ENCODE results near the gene OTP. TPM values are rescaled to one million over a fixed set of nuclear protein-coding genes. Genes with fewer than 3 reads are reported as not detected.

OTP gene
- total RNA-seq, 4 donors from 2014 or later: not detected

DNA sequence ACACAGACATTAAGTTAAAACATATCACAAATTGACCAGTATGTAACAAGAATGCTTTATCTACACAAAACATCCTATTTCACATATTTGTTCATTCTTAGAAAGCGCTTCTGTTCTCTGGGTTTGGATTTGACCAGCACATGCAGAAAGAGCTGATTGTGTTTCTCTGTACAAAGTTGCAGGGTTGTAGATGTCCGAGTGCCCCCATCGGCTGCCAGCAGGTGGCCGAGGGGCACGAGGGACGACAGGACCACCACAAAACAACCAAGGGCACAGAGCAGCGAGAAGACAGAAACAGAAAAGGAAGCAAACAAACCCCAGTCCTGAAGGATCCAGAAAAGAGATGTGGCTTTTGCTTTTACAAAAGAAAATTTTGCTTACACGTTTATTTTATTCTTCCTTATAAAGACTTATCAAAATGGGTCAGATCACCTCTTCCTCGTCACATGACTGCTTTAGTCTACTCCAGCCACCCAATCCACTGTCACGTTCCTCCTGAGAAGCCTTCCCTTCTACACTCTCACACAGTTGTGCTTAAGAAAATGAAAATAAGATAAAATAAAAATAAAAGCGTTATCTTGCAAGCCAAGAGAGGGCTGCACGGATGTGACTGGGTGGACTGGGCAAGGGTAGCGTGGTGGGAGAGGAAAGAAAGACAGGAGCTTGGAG is 9.5 kb downstream of the OTP start:
- Histone ChIP-seq H3K9me3 (no peaks in the 10 kb centered on the region), H3K4me1 (peaks cover 31% of the 10 kb centered on the region), H3K27me3 (peaks cover 100% of the 10 kb centered on the region), H3K27ac (no peak overlapping the region), H3K36me3 (no peaks in the 10 kb centered on the region), H3K4me3 (peak overlapping the region; percentile 58)
- TF ChIP-seq POLR2AphosphoS5 (IDR thresholded peaks at IDR 0.05): no peak
- TF ChIP-seq EP300 (IDR thresholded peaks at IDR 0.05): no peak
- TF ChIP-seq CTCF (IDR thresholded peaks at IDR 0.05): no peak
- TF ChIP-seq POLR2A (IDR thresholded peaks at IDR 0.05): no peak
- no peak for DNase-seq (ENCODE audit: low spot score in 2 of 2)
- WGBS: 14% methylated on average over 13 of the region's 13 CpGs

GRCh38 chr5:77627869-77628674 is 10.4 kb downstream of the OTP start:
- H3K27ac ChIP-seq: no peak overlapping the region
- H3K27me3 ChIP-seq: peaks cover 99% of the 10 kb centered on the region
- H3K9me3 ChIP-seq: no peaks in the 10 kb centered on the region
- H3K4me1 ChIP-seq: peaks cover 31% of the 10 kb centered on the region
- TF ChIP-seq EP300 (IDR thresholded peaks at IDR 0.05) (no peak), CTCF (IDR thresholded peaks at IDR 0.05) (no peak), POLR2A (IDR thresholded peaks at IDR 0.05) (no peak), POLR2AphosphoS5 (IDR thresholded peaks at IDR 0.05) (no peak)
- 26% methylated on average over 23 of the region's 69 CpGs for WGBS
- no peak overlapping the region for H3K4me3 ChIP-seq
- no peaks in the 10 kb centered on the region for H3K36me3 ChIP-seq
- no peak for DNase-seq (ENCODE audit: low spot score in 2 of 2)

GRCh38 chr5:77623203-77623740 is 15.2 kb downstream of the OTP start:
- no peak overlapping the region for H3K4me3 ChIP-seq
- H3K27me3 ChIP-seq: peaks cover 90% of the 10 kb centered on the region
- H3K36me3 ChIP-seq: no peaks in the 10 kb centered on the region
- TF ChIP-seq CTCF (IDR thresholded peaks at IDR 0.05) (no peak), POLR2A (IDR thresholded peaks at IDR 0.05) (no peak), EP300 (IDR thresholded peaks at IDR 0.05) (no peak), POLR2AphosphoS5 (IDR thresholded peaks at IDR 0.05) (no peak)
- no peaks in the 10 kb centered on the region for H3K4me1 ChIP-seq
- no peaks in the 10 kb centered on the region for H3K9me3 ChIP-seq
- WGBS: 67% methylated on average over 2 of the region's 2 CpGs
- DNase-seq (ENCODE audit: low spot score in 2 of 2): no peak
- H3K27ac ChIP-seq: no peak overlapping the region

DNA sequence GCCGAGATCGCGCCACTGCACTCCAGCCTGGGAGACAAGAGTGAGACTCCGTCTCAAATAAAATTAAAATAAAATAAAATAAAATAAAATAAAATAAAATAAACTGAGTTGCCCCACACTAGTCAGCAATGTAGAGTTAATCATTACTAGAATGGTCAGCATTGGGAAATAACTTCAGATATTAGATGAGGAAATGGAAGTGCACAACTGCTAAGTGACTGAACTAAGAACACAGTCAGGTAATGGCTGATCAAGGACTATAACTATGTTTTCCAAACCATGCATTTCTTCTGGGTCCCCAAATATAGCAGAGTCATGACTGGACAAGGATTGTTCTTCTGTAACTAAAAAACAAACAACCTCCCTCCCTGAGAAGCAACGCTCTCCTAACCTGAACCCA is 17.1 kb downstream of the OTP start:
- Histone ChIP-seq H3K4me1 (no peaks in the 10 kb centered on the region), H3K9me3 (no peaks in the 10 kb centered on the region), H3K27me3 (peaks cover 72% of the 10 kb centered on the region), H3K4me3 (no peak overlapping the region), H3K36me3 (no peaks in the 10 kb centered on the region), H3K27ac (no peak overlapping the region)
- DNase-seq (ENCODE audit: low spot score in 2 of 2): no peak
- TF ChIP-seq POLR2A (IDR thresholded peaks at IDR 0.05) (no peak), POLR2AphosphoS5 (IDR thresholded peaks at IDR 0.05) (no peak)
- 98% methylated on average over 5 of the region's 5 CpGs for WGBS

- TF ChIP-seq EP300 (IDR thresholded peaks at IDR 0.05) (no peak), POLR2AphosphoS5 (IDR thresholded peaks at IDR 0.05) (no peak), POLR2A (IDR thresholded peaks at IDR 0.05) (no peak), CTCF (IDR thresholded peaks at IDR 0.05) (no peak)
- peaks cover 61% of the 10 kb centered on the region for H3K27me3 ChIP-seq
- DNase-seq (ENCODE audit: low spot score in 2 of 2): no peak
- WGBS: 28% methylated on average over 4 of the region's 4 CpGs
- H3K4me1 ChIP-seq: no peaks in the 10 kb centered on the region
- H3K36me3 ChIP-seq: no peaks in the 10 kb centered on the region
- no peak overlapping the region for H3K4me3 ChIP-seq
- no peaks in the 10 kb centered on the region for H3K9me3 ChIP-seq
- no peak overlapping the region for H3K27ac ChIP-seq
Measured at GRCh38 chr5:77620405-77620804, 18.1 kb downstream of the OTP start.

Data from suprapubic skin (tissue), 4 donors.